ENCODE results near the gene SMPD3.

The SMPD3 gene

GRCh38 chr16:68432701-68433100 is 15.6 kb downstream of the SMPD3 start:
- no peak for DNase-seq

- DNase-seq, result no peak
Measured at GRCh38 chr16:68429076-68429854, 19.0 kb downstream of the SMPD3 start.

- DNase-seq, result no peak
Measured at GRCh38 chr16:68427649-68428303, 20.5 kb downstream of the SMPD3 start.

GRCh38 chr16:68426347-68426652 is 22.0 kb downstream of the SMPD3 start:
- DNase-seq, result no peak

- no peak for DNase-seq
Measured at GRCh38 chr16:68425498-68426346, 22.6 kb downstream of the SMPD3 start.

GRCh38 chr16:68423771-68424170 is 24.5 kb downstream of the SMPD3 start:
- no peak for DNase-seq

- DNase-seq, result no peak
Measured at GRCh38 chr16:68422396-68422960, 25.8 kb downstream of the SMPD3 start.

GRCh38 chr16:68421076-68421475 is 27.2 kb downstream of the SMPD3 start:
- peak; percentile 79 for DNase-seq

- peak; percentile 25 for DNase-seq
Measured at GRCh38 chr16:68420366-68420942, 27.9 kb downstream of the SMPD3 start.

GRCh38 chr16:68417711-68418301 is 30.5 kb downstream of the SMPD3 start:
- DNase-seq, result peak; percentile 96

- DNase-seq, result no peak
Measured at GRCh38 chr16:68416057-68417046, 32.0 kb downstream of the SMPD3 start.

- DNase-seq, result no peak
Measured at GRCh38 chr16:68414581-68414980, 33.7 kb downstream of the SMPD3 start.

- no peak for DNase-seq
Measured at GRCh38 chr16:68412061-68412460, 36.2 kb downstream of the SMPD3 start.

GRCh38 chr16:68411086-68411485 is 37.2 kb downstream of the SMPD3 start:
- DNase-seq, result no peak

- no peak for DNase-seq
Measured at GRCh38 chr16:68408967-68409366, 39.3 kb downstream of the SMPD3 start.

- no peak for DNase-seq
Measured at GRCh38 chr16:68408428-68408827, 39.9 kb downstream of the SMPD3 start.

GRCh38 chr16:68406458-68407152 is 41.7 kb downstream of the SMPD3 start:
- DNase-seq, result no peak

GRCh38 chr16:68404736-68405345 is 43.5 kb downstream of the SMPD3 start:
- no peak for DNase-seq

GRCh38 chr16:68403704-68404103 is 44.6 kb downstream of the SMPD3 start:
- no peak for DNase-seq

GRCh38 chr16:68403177-68403576 is 45.1 kb downstream of the SMPD3 start:
- DNase-seq, result no peak

- DNase-seq, result no peak
Measured at GRCh38 chr16:68402748-68403040, 45.6 kb downstream of the SMPD3 start.

All from NCI-H2171 treated with DMSO at 0.1 percent for 48 hours (cell line).